Measurements from ENCODE around the gene TIAM1.
A peak's percentile ranks its signal among the peaks of the same experiment; 100 is the strongest.

TIAM1 gene, protein sequence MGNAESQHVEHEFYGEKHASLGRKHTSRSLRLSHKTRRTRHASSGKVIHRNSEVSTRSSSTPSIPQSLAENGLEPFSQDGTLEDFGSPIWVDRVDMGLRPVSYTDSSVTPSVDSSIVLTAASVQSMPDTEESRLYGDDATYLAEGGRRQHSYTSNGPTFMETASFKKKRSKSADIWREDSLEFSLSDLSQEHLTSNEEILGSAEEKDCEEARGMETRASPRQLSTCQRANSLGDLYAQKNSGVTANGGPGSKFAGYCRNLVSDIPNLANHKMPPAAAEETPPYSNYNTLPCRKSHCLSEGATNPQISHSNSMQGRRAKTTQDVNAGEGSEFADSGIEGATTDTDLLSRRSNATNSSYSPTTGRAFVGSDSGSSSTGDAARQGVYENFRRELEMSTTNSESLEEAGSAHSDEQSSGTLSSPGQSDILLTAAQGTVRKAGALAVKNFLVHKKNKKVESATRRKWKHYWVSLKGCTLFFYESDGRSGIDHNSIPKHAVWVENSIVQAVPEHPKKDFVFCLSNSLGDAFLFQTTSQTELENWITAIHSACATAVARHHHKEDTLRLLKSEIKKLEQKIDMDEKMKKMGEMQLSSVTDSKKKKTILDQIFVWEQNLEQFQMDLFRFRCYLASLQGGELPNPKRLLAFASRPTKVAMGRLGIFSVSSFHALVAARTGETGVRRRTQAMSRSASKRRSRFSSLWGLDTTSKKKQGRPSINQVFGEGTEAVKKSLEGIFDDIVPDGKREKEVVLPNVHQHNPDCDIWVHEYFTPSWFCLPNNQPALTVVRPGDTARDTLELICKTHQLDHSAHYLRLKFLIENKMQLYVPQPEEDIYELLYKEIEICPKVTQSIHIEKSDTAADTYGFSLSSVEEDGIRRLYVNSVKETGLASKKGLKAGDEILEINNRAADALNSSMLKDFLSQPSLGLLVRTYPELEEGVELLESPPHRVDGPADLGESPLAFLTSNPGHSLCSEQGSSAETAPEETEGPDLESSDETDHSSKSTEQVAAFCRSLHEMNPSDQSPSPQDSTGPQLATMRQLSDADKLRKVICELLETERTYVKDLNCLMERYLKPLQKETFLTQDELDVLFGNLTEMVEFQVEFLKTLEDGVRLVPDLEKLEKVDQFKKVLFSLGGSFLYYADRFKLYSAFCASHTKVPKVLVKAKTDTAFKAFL (N-terminal part only)

DNA sequence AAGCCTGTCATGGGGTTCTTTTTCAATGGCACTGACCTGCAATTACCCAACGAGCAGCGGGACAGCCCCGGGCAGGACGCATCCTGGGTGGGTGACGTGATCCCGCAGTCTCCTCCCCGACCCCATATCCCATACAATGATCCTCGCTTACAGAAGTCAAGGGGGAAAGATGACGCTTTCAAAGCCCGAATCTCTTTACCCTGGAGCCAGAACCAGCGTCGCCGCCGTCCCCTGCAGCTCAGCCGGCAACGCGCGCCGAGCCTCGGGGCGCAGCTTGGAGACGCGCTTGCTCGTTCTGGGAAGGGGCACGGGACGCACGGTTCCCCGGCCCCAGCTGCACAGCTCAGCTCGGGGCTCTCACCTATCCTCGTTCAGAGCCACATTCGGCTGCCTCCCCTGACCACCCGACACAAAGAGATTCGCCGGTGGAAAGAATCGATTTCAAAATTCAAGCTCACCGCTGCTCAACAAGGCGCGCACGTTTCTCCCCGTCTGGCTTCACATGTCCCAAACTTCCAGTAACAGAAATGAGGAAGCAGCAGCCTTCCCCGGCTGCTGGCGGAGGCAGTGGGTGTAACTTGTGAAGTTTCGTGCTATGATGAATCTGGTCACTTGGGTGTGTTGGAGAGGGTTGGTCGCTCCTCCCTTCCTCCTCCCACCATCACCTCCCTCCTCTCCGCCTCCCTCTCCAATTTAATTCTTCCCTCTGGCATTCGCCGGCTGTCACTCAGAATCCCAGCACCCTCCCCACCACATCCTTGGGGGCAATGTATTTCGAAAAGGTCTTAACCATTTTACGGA is at the start of gene TIAM1:
TSS of gene TIAM1 (minus strand) at position 582 of the 801 bp plus-strand sequence. CDS start 77,289 bp downstream, outside the sequence.
- DNase-seq (ENCODE audit: low read depth), result peak; percentile 68

- DNase-seq (ENCODE audit: low read depth), result no peak
Measured at GRCh38 chr21:31387560-31388186, 43.6 kb upstream of the TIAM1 start.

- no peak for DNase-seq (ENCODE audit: low read depth)
Measured at GRCh38 chr21:31386006-31386405, 41.9 kb upstream of the TIAM1 start.

GRCh38 chr21:31383770-31384169 is 39.7 kb upstream of the TIAM1 start:
- no peak for DNase-seq (ENCODE audit: low read depth)

- no peak for DNase-seq (ENCODE audit: low read depth)
Measured at GRCh38 chr21:31382060-31382459, 38.0 kb upstream of the TIAM1 start.

DNA sequence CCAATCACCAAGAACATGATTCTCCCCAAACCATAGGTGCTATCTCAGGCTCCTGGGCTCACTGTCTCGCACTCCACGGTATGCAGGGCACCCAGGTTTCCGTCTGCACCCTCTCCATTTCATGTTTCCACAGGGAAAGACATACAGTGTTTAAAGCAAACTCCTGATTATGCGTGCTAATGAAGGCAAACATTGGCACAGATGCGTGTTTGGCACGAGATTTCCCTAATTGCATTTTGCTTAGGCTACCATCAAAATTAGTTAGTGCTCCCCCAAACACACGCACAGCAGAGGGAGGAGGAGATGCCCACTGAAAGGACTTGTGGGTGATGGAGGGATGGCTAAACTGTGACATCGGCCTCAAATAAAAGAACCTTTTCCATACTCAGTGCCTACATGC is 32.2 kb upstream of the TIAM1 start:
- DNase-seq (ENCODE audit: low read depth), result no peak

- DNase-seq (ENCODE audit: low read depth), result no peak
Measured at GRCh38 chr21:31374395-31374794, 30.3 kb upstream of the TIAM1 start.

DNA sequence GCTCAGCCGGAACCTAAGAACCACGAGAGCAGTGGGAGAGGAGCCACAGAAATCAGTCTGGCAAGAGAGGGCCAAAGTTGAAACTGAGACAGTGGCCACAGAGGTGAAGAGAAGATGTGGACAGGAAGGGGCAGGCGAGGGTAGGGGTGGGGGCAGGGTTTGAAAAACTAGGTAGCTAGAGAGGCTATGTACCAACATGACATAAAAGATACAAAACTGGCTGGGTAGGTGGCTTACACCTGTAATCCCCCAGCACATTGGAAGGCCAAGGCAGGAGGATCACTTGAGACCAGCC is 28.4 kb upstream of the TIAM1 start:
- DNase-seq (ENCODE audit: low read depth), result no peak

- no peak for DNase-seq (ENCODE audit: low read depth)
Measured at GRCh38 chr21:31371715-31372470, 27.8 kb upstream of the TIAM1 start.

GRCh38 chr21:31370893-31371544 is 27.0 kb upstream of the TIAM1 start:
- no peak for DNase-seq (ENCODE audit: low read depth)

- DNase-seq (ENCODE audit: low read depth), result no peak
Measured at GRCh38 chr21:31370281-31370892, 26.3 kb upstream of the TIAM1 start.

DNA sequence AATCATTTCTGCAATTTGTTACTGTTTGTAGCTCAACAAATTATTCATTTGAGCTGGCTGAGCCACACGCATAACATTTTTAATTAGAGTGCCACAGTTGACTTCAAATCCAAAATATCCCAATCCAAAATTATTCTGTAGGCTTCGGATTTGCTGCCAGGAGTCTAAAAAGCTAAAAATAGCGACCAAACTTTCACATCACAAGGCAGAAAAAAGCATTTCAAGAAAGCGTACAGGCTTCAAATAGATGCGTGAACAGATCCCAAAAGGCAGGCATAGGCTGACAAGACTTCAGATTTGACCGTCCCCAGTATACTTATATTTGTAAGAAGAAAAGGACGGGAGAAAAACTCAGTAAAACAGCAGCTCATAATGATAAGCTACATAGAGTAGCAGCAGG is 24.3 kb upstream of the TIAM1 start:
- no peak for DNase-seq (ENCODE audit: low read depth)

DNA sequence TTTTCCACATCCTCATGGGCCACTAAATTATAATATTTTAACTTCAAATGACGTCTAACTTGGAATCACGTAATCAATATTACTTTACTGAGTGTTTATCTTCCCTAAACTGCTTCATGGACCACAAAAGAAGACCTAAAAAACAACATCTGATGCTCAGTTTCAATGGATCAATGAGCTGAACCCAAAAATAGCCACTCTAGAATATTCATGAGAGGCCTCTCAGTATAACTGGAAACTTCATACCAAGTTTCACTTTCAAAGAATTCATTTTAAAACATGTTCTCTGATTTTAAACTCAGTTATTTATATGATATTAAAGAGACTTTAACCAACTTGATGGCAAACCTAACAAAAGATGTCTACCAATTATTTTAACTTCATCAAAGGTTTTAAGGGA is 23.7 kb upstream of the TIAM1 start:
- no peak for DNase-seq (ENCODE audit: low read depth)

DNA sequence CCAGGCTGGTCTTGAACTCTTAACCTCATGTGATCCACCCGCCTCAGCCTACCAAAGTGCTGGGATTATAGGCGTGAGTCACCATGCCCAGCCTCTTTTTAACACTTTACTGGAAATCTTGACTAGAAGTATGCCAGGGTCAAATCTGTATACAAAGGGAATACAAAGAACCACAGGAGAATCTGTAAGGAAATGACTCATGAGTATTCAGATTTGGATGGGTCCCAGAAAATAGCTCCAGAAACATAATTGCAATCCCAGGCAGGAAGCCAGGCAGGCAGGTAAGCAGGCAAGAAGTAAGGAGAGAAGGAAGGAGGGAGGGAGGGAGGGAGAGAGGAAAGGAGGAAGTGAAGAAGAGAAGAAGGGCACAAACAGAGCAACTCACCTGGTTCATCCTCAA is 22.8 kb upstream of the TIAM1 start:
- DNase-seq (ENCODE audit: low read depth), result peak; percentile 84

GRCh38 chr21:31364253-31364945 is 20.3 kb upstream of the TIAM1 start:
- DNase-seq (ENCODE audit: low read depth), result no peak

GRCh38 chr21:31363720-31364119 is 19.7 kb upstream of the TIAM1 start:
- DNase-seq (ENCODE audit: low read depth), result no peak

DNA sequence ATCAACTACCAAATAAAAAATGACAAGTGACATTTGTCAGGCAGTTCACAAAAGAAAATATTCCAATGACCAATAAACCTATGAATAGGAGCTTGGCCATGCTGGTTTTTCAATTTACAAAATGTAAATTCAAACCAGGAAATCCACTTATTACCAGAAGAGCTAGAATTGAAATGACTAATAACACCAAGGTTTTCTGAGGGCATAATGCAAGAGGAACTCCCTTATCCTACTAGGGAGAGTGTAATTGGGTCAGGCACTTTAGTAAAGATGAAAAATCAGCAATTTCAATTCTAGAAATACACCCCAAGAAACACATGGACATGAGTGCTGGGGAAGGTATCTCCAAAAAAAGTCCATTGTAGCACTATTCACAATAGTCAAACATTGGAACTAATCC is 16.7 kb upstream of the TIAM1 start:
- DNase-seq (ENCODE audit: low read depth), result no peak

- DNase-seq (ENCODE audit: low read depth), result no peak
Measured at GRCh38 chr21:31358158-31358557, 14.1 kb upstream of the TIAM1 start.

DNA sequence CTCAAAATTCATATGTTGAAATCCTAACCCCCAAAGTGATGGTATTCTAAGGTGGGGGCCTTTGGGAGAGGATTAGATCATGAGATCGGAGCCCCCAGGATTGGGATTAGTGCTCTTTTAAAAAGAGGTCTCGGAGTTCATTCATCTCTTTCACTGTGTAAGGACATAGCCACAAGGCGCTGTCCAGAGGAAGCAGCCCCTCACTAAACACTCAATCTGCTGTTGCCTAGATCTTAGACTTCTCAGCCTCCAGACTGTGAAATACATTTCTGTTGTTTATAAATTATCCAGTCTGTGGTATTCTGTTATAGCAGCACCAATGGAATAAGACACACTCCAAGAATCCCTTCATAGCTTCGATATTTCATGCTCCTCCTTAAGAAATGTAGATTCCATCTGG is 12.4 kb upstream of the TIAM1 start:
- no peak for DNase-seq (ENCODE audit: low read depth)

Data from HS-27A (cell line).